HL-60 (cell line): ENCODE results near the gene CSF1.
"Not testable (repeated sequence)": the region's sequence is repeated elsewhere in the genome, so short reads cannot be mapped to it uniquely, and the experiment has no call there.

ENCODE experiments used
- DNase-seq, 2 experiments: peaks; one replicate each; pipeline ENCODE4 v3.0.0-alpha.2; 2010 to 2020; ENCODE audit warnings: low read depth in 1 of 2, low spot score in 1 of 2
- H3K27ac ChIP-seq: fragments of 250-450 bp; sonication (Bioruptor Pico); replicated peaks from 2 replicates; pipeline ENCODE4 v1.5.1; 2020; ENCODE audit warnings: mild to moderate bottlenecking, moderate library complexity
- H3K27me3 ChIP-seq: fragments of 250-450 bp; sonication (Bioruptor Pico); 2 replicates; pipeline ENCODE4 v1.5.1; 2021; ENCODE audit warnings: mild to moderate bottlenecking, moderate library complexity; ENCODE audit not compliant: insufficient read depth, poor library complexity, severe bottlenecking
- H3K4me3 ChIP-seq: replicated peaks from 2 replicates; pipeline ENCODE4 v1.5.1; 2011; ENCODE audit warnings: mild to moderate bottlenecking, control low read depth, low read length; ENCODE audit not compliant: insufficient read depth
- GABPA ChIP-seq: IDR thresholded peaks from 2 replicates; pipeline ENCODE4 v1.6.1; 2012; ENCODE audit warnings: low read depth
- POLR2AphosphoS5 ChIP-seq: IDR thresholded peaks from 2 replicates; pipeline ENCODE4 v1.6.1; 2012; ENCODE audit warnings: low read depth
- SPI1 ChIP-seq: IDR thresholded peaks from 2 replicates; pipeline ENCODE4 v1.6.1; 2012; ENCODE audit warnings: low read depth, mild to moderate bottlenecking, borderline replicate concordance
- TF ChIP-seq, protein P1 (sequence below): IDR thresholded peaks from 2 replicates; pipeline ENCODE4 v1.6.1; 2012; ENCODE audit warnings: low read depth; ENCODE audit not compliant: insufficient replicate concordance
- TF ChIP-seq, protein P2 (sequence below): IDR thresholded peaks from one replicate; pipeline ENCODE4 v1.5.1; 2011; ENCODE audit warnings: low read length, control low read depth, inconsistent platforms; ENCODE audit not compliant: insufficient read depth

The CSF1 gene

DNA sequence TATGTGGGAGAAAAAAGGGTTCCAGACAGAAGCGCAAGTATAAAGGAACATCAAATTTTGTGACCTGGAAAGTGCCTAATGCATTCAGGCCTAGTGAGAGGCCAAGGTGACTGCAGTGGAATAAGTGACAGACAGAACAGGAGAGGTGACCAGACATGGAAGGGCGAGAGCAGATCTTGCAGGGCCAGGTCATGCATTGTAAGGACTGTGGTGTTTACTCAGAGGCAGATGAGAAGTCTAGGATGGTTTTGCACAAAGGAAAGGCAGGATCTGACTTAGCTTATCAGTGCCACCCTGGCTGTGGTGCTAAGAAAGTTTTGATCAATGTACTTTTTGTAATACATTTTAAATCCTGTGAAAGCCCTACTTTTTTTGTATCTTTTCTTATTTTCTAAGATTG, 39.9 kb downstream of the CSF1 start:
- TF ChIP-seq, protein P1, sequence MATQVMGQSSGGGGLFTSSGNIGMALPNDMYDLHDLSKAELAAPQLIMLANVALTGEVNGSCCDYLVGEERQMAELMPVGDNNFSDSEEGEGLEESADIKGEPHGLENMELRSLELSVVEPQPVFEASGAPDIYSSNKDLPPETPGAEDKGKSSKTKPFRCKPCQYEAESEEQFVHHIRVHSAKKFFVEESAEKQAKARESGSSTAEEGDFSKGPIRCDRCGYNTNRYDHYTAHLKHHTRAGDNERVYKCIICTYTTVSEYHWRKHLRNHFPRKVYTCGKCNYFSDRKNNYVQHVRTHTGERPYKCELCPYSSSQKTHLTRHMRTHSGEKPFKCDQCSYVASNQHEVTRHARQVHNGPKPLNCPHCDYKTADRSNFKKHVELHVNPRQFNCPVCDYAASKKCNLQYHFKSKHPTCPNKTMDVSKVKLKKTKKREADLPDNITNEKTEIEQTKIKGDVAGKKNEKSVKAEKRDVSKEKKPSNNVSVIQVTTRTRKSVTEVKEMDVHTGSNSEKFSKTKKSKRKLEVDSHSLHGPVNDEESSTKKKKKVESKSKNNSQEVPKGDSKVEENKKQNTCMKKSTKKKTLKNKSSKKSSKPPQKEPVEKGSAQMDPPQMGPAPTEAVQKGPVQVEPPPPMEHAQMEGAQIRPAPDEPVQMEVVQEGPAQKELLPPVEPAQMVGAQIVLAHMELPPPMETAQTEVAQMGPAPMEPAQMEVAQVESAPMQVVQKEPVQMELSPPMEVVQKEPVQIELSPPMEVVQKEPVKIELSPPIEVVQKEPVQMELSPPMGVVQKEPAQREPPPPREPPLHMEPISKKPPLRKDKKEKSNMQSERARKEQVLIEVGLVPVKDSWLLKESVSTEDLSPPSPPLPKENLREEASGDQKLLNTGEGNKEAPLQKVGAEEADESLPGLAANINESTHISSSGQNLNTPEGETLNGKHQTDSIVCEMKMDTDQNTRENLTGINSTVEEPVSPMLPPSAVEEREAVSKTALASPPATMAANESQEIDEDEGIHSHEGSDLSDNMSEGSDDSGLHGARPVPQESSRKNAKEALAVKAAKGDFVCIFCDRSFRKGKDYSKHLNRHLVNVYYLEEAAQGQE, result no peak
- TF ChIP-seq, protein P2, sequence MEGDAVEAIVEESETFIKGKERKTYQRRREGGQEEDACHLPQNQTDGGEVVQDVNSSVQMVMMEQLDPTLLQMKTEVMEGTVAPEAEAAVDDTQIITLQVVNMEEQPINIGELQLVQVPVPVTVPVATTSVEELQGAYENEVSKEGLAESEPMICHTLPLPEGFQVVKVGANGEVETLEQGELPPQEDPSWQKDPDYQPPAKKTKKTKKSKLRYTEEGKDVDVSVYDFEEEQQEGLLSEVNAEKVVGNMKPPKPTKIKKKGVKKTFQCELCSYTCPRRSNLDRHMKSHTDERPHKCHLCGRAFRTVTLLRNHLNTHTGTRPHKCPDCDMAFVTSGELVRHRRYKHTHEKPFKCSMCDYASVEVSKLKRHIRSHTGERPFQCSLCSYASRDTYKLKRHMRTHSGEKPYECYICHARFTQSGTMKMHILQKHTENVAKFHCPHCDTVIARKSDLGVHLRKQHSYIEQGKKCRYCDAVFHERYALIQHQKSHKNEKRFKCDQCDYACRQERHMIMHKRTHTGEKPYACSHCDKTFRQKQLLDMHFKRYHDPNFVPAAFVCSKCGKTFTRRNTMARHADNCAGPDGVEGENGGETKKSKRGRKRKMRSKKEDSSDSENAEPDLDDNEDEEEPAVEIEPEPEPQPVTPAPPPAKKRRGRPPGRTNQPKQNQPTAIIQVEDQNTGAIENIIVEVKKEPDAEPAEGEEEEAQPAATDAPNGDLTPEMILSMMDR, result no peak
- TF ChIP-seq GABPA (no peak), SPI1 (no peak), POLR2AphosphoS5 (no peak)

DNA sequence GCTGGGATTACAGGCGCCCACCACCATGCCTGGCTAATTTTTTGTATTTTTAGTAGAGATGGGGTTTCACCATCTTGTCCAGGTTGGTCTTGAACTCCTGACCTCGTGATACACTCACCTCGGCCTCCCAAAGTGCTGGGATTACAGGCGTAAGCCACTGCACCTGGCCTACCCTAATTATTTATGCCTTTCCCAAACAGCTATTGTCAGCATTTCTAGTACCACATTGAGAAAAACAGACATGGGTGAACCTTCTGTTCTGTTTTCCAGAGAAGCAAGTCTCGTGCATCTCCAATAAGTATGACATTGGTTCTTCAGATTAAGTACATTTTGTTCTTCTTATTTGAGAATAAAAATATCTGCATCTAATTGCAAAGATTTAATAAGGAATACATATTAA, 40.9 kb downstream of the CSF1 start:
- H3K4me3 ChIP-seq, DNase-seq, H3K27ac ChIP-seq, H3K27me3 ChIP-seq: not testable (repeated sequence)

More for the DNA sequence above, 39.9 kb downstream of the CSF1 start:
- no peak for DNase-seq
- no peaks in the 10 kb centered on the region for H3K27me3 ChIP-seq
- H3K4me3 ChIP-seq, result no peak overlapping the region
- H3K27ac ChIP-seq, result no peak overlapping the region

DNA sequence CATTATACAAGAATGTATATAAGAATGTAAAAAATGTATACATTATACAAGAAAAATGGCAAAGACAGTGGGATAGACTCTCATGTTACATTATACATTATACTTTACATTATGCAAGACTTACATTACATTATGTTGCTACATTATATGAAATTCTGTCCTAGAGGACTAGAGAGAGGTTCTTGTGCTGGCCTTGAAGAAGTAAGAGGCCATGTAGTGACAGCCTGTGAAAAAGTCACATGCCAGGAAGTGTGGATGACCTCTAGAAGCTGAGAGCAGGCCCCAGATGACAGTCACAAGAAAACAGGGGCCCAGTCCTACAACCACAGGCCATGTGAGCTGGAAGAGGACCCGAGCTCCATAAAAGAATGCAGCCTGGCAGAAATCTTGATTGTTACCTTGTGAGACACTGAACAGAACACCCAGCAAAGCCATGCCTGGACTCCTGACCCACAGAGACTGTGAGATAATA, 43.4 kb downstream of the CSF1 start:
- no peak overlapping the region for H3K4me3 ChIP-seq
- TF ChIP-seq, protein P1, result no peak
- TF ChIP-seq POLR2AphosphoS5, result no peak
- no peak for TF ChIP-seq GABPA
- TF ChIP-seq SPI1, result no peak
- TF ChIP-seq, protein P2, result no peak
- no peaks in the 10 kb centered on the region for H3K27me3 ChIP-seq
- H3K27ac ChIP-seq, result no peak overlapping the region
- DNase-seq, result no peak

DNA sequence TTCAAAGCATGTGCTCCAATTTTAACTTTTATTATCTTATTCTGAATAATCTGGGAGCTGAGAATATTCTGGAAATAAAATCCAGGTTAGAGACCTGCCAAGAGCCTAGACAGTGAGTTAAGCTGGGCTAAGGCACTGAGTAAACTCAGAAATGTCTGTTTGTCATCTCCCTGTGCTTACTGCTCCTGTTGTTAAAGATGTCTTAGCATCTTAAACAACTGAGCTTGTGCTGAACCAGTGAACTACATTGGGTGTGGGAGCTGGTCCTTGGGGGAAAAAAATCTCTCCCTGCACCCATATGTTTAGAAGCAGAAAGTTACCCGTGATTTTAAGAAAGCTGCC, 49.0 kb downstream of the CSF1 start:
- Histone ChIP-seq H3K4me3 (no peak overlapping the region), H3K27ac (no peak overlapping the region), H3K27me3 (no peaks in the 10 kb centered on the region)
- no peak for TF ChIP-seq SPI1
- TF ChIP-seq GABPA, result no peak
- TF ChIP-seq, protein P2, result no peak
- TF ChIP-seq, protein P1, result no peak
- no peak for TF ChIP-seq POLR2AphosphoS5
- no peak for DNase-seq
